OCI-LY1 (cell line): ENCODE data around the gene C2CD2L.

Experiments
- EZH2 ChIP-seq: fragments of 200-600 bp; sonication (generic), shearing (Covaris generic); IDR thresholded peaks from 2 replicates; pipeline ENCODE4 v1.8.0; 2017; ENCODE audit warnings: borderline replicate concordance, mixed run types, mild to moderate bottlenecking, antibody characterized with exemption, low read length, moderate library complexity, mixed read lengths
- TF ChIP-seq, protein P1 (sequence below): fragments of 200-600 bp; sonication (generic), shearing (Covaris generic); IDR thresholded peaks from 2 replicates; pipeline ENCODE4 v1.5.1; 2017; ENCODE audit warnings: mild to moderate bottlenecking, antibody characterized with exemption, low read length, moderate library complexity, mixed read lengths

DNA sequence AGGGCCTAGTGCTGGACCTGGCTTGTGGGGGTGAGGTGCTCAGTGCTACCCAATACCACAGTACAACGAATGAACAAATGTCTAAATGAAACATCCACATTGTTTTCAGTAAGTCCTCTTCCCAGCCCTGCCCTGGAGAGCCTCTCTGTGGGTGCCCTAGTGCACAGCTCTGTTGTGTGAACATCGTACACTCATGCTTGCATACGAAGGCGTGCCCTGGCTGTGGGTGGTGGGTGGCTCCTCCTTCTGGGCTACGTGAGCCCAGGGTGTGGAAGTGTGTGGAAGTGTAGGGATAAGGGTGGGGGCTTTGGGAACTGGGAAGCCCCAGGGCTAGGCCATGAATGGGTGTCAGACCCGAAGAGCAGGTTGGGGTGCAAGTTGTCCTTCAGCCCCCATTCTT is 60.8 kb downstream of the C2CD2L start:
- no peak for TF ChIP-seq EZH2
- TF ChIP-seq, protein P1, sequence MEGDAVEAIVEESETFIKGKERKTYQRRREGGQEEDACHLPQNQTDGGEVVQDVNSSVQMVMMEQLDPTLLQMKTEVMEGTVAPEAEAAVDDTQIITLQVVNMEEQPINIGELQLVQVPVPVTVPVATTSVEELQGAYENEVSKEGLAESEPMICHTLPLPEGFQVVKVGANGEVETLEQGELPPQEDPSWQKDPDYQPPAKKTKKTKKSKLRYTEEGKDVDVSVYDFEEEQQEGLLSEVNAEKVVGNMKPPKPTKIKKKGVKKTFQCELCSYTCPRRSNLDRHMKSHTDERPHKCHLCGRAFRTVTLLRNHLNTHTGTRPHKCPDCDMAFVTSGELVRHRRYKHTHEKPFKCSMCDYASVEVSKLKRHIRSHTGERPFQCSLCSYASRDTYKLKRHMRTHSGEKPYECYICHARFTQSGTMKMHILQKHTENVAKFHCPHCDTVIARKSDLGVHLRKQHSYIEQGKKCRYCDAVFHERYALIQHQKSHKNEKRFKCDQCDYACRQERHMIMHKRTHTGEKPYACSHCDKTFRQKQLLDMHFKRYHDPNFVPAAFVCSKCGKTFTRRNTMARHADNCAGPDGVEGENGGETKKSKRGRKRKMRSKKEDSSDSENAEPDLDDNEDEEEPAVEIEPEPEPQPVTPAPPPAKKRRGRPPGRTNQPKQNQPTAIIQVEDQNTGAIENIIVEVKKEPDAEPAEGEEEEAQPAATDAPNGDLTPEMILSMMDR = no peak
